GM23338 (cell line): ENCODE measurements around the gene BDH1. TPM values are rescaled to one million over a fixed set of nuclear protein-coding genes. Genes with fewer than 3 reads are reported as not detected.

Experiments
- ATAC-seq: fragments of 200-7000 bp; cut with Tn5 transposase; 3 replicates; pipeline ENCODE4 v1.9.1; 2020
- DNase-seq: peaks from one replicate; pipeline ENCODE4 v3.0.0-alpha.2; 2015; ENCODE audit warnings: low spot score
- H2AFZ ChIP-seq: fragments of 200-600 bp; sonication (generic); 2 replicates; pipeline ENCODE4 v1.8.0; 2016; ENCODE audit warnings: antibody characterized with exemption, mild to moderate bottlenecking, moderate library complexity
- H3F3A ChIP-seq: fragments of 200-600 bp; sonication (generic); replicated peaks from 2 replicates; pipeline ENCODE4 v1.8.0; 2017; ENCODE audit warnings: antibody characterized with exemption, mixed run types, low read depth
- H3K27ac ChIP-seq: fragments of 200-600 bp; sonication (generic); 2 replicates; pipeline ENCODE4 v1.6.1; 2016; ENCODE audit warnings: low read depth
- H3K27me3 ChIP-seq: fragments of 200-600 bp; sonication (generic); 2 replicates; pipeline ENCODE4 v1.8.0; 2016; ENCODE audit warnings: mild to moderate bottlenecking, mixed run types, moderate library complexity; ENCODE audit not compliant: insufficient read depth
- H3K36me3 ChIP-seq: fragments of 200-600 bp; sonication (generic); 2 replicates; pipeline ENCODE4 v1.8.0; 2016; ENCODE audit warnings: mild to moderate bottlenecking; ENCODE audit not compliant: insufficient read depth
- H3K4me1 ChIP-seq: fragments of 200-600 bp; sonication (generic); 2 replicates; pipeline ENCODE4 v1.8.0; 2016; ENCODE audit warnings: mild to moderate bottlenecking, moderate library complexity; ENCODE audit not compliant: insufficient read depth
- H3K4me2 ChIP-seq: fragments of 200-600 bp; sonication (generic); 2 replicates; pipeline ENCODE4 v1.7.1; 2017; ENCODE audit warnings: mixed run types
- H3K4me3 ChIP-seq: fragments of 200-600 bp; sonication (generic); 2 replicates; pipeline ENCODE4 v1.6.1; 2016; ENCODE audit warnings: mixed run types
- H3K79me2 ChIP-seq: fragments of 200-600 bp; sonication (generic); replicated peaks from 2 replicates; pipeline ENCODE4 v1.8.0; 2017; ENCODE audit warnings: mild to moderate bottlenecking; ENCODE audit not compliant: insufficient read depth
- H3K9me2 ChIP-seq: fragments of 200-600 bp; sonication (generic); 2 replicates; pipeline ENCODE4 v1.8.0; 2017; ENCODE audit not compliant: insufficient read depth
- H4K20me1 ChIP-seq: fragments of 200-600 bp; sonication (generic); replicated peaks from 2 replicates; pipeline ENCODE4 v1.8.0; 2017; ENCODE audit warnings: mild to moderate bottlenecking; ENCODE audit not compliant: insufficient read depth
- H3K27ac Mint-ChIP-seq: 2 replicates; pipeline ENCODE4 v1.8.0; 2020; ENCODE audit warnings: inconsistent platforms, mild to moderate bottlenecking, moderate library complexity, mixed read lengths
- H3K27me3 Mint-ChIP-seq: 3 replicates; pipeline ENCODE4 v1.8.0; 2022; ENCODE audit warnings: low read depth, mild to moderate bottlenecking, moderate library complexity, mixed read lengths, inconsistent platforms; ENCODE audit not compliant: insufficient read depth, poor library complexity
- H3K36me3 Mint-ChIP-seq: 3 replicates; pipeline ENCODE4 v1.8.0; 2021; ENCODE audit warnings: low read depth, mild to moderate bottlenecking, inconsistent platforms, moderate library complexity, mixed read lengths
- H3K4me1 Mint-ChIP-seq: 3 replicates; pipeline ENCODE4 v1.8.0; 2020; ENCODE audit warnings: mild to moderate bottlenecking, inconsistent platforms, mixed read lengths
- H3K4me3 Mint-ChIP-seq: 3 replicates; pipeline ENCODE4 v1.8.0; 2021; ENCODE audit warnings: moderate library complexity, mild to moderate bottlenecking, inconsistent platforms, mixed read lengths
- H3K9me3 Mint-ChIP-seq: 3 replicates; pipeline ENCODE4 v1.8.0; 2020; ENCODE audit warnings: moderate library complexity, mild to moderate bottlenecking, inconsistent platforms, mixed read lengths
- CREB1 ChIP-seq: fragments of 250-450 bp; sonication (Bioruptor Pico); IDR thresholded peaks from 2 replicates; pipeline ENCODE4 v1.5.0; 2020; ENCODE audit warnings: low read depth, mild to moderate bottlenecking, moderate library complexity
- ETS1 ChIP-seq: IDR thresholded peaks from 2 replicates; pipeline ENCODE4 v1.6.1; 2016; ENCODE audit warnings: antibody characterized with exemption
- EZH2 ChIP-seq: fragments of 200-600 bp; sonication (generic); IDR thresholded peaks from one replicate; pipeline ENCODE4 v1.8.0; 2017; ENCODE audit warnings: antibody characterized with exemption, mild to moderate bottlenecking, low read depth; ENCODE audit not compliant: unreplicated experiment
- EZH2phosphoT487 ChIP-seq: fragments of 200-600 bp; sonication (generic); IDR thresholded peaks from one replicate; pipeline ENCODE4 v1.8.1; 2018; ENCODE audit warnings: antibody characterized with exemption; ENCODE audit not compliant: unreplicated experiment
- JUNB ChIP-seq: IDR thresholded peaks from one replicate; pipeline ENCODE4 v1.6.1; 2016; ENCODE audit warnings: antibody characterized with exemption; ENCODE audit not compliant: unreplicated experiment
- NANOG ChIP-seq: IDR thresholded peaks from 2 replicates; pipeline ENCODE4 v1.6.1; 2016; ENCODE audit warnings: antibody characterized with exemption, borderline replicate concordance
- POLR2AphosphoS5 ChIP-seq: IDR thresholded peaks from 2 replicates; pipeline ENCODE4 v1.6.1; 2016; ENCODE audit warnings: antibody characterized with exemption, low read depth
- REST ChIP-seq: IDR thresholded peaks from one replicate; pipeline ENCODE4 v1.6.1; 2018; ENCODE audit warnings: antibody characterized with exemption; ENCODE audit not compliant: unreplicated experiment
- STAT1 ChIP-seq: IDR thresholded peaks from one replicate; pipeline ENCODE4 v1.6.1; 2016; ENCODE audit warnings: antibody characterized with exemption; ENCODE audit not compliant: unreplicated experiment
- ZNF114 ChIP-seq: fragments of 250-450 bp; sonication (Bioruptor Pico); IDR thresholded peaks from 2 replicates; pipeline ENCODE4 v1.5.0; 2020; ENCODE audit warnings: mild to moderate bottlenecking, moderate library complexity
- ZNF331 ChIP-seq: fragments of 250-450 bp; sonication (Bioruptor Pico); IDR thresholded peaks from 2 replicates; pipeline ENCODE4 v1.5.0; 2020; ENCODE audit warnings: low read depth, mild to moderate bottlenecking, moderate library complexity
- polyA plus RNA-seq: library from polyadenylated mRNA; unstranded; fragments of >200 nt; fragmentation: Nextera tagmentation; extraction: Ambion mirVana; gene quantifications from 2 replicates; pipeline ENCODE4 v1.2.1, GENCODE V29; 2016
- total RNA-seq: library from RNA; depleted of rRNA; stranded (reverse); fragments of >200 nt; shearing (Covaris generic); gene quantifications from 2 replicates; pipeline ENCODE4 v1.2.3, GENCODE V29; 2014
- TF ChIP-seq, protein P1 (sequence below), 2 experiments: fragments of 200-600 bp in 1 of 2; sonication (generic) in 1 of 2; conservative IDR thresholded peaks; 2 replicates each; pipeline versions ENCODE4 v1.5.1 to v1.6.1; 2016 to 2017; ENCODE audit warnings: antibody characterized with exemption in 2 of 2, low read depth in 2 of 2, mild to moderate bottlenecking in 2 of 2, moderate library complexity in 1 of 2
- TF ChIP-seq, protein P2 (sequence below): fragments of 250-450 bp; sonication (Bioruptor Pico); IDR thresholded peaks from 2 replicates; pipeline ENCODE4 v1.5.0; 2020; ENCODE audit warnings: mild to moderate bottlenecking, moderate library complexity

The BDH1 gene
- total and polyA plus RNA-seq, 2 experiments from 2014 or later: 18.1 to 19.3 TPM

GRCh38 chr3:197499427-197499826, 56.3 kb downstream of the BDH1 start:
- ATAC-seq: no peak
- H3K36me3 Mint-ChIP-seq: peaks cover 8% of the 10 kb centered on the region
- no peak overlapping the region; the same call in 1 of the 2 replicates for H3K27ac Mint-ChIP-seq
- Histone ChIP-seq H3K4me2 (no peak overlapping the region), H3K4me1 (no peaks in the 10 kb centered on the region), H3K27ac (no peak overlapping the region), H2AFZ (no peak overlapping the region), H3K79me2 (no peaks in the 10 kb centered on the region), H3K9me2 (0 out of 2 replicates have a peak, but pooled peaks cover 2% of the 10 kb centered on the region), H3K27me3 (no peaks in the 10 kb centered on the region), H3F3A (0 out of 2 replicates have a peak, but pooled peaks cover 4% of the 10 kb centered on the region), H4K20me1 (no peaks in the 10 kb centered on the region), H3K4me3 (no peak overlapping the region), H3K36me3 (no peaks in the 10 kb centered on the region)
- H3K4me1 Mint-ChIP-seq: no peaks in the 10 kb centered on the region; the same call in 2 of the 3 replicates
- no peak overlapping the region for H3K4me3 Mint-ChIP-seq
- H3K9me3 Mint-ChIP-seq: peaks cover 15% of the 10 kb centered on the region
- peaks cover 4% of the 10 kb centered on the region for H3K27me3 Mint-ChIP-seq
- TF ChIP-seq REST (no peak), ETS1 (no peak), NANOG (no peak), ZNF331 (CRISPR knock-in tag) (no peak), ZNF114 (CRISPR knock-in tag) (no peak), STAT1 (no peak), EZH2phosphoT487 (no peak), CREB1 (CRISPR knock-in tag) (no peak), EZH2 (no peak), JUNB (no peak), POLR2AphosphoS5 (no peak)
- TF ChIP-seq, protein P1, sequence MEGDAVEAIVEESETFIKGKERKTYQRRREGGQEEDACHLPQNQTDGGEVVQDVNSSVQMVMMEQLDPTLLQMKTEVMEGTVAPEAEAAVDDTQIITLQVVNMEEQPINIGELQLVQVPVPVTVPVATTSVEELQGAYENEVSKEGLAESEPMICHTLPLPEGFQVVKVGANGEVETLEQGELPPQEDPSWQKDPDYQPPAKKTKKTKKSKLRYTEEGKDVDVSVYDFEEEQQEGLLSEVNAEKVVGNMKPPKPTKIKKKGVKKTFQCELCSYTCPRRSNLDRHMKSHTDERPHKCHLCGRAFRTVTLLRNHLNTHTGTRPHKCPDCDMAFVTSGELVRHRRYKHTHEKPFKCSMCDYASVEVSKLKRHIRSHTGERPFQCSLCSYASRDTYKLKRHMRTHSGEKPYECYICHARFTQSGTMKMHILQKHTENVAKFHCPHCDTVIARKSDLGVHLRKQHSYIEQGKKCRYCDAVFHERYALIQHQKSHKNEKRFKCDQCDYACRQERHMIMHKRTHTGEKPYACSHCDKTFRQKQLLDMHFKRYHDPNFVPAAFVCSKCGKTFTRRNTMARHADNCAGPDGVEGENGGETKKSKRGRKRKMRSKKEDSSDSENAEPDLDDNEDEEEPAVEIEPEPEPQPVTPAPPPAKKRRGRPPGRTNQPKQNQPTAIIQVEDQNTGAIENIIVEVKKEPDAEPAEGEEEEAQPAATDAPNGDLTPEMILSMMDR (conservative IDR thresholded peaks at IDR 0.05; ENCODE audit: low read depth in 2 of 2): no peak
- TF ChIP-seq, protein P2, sequence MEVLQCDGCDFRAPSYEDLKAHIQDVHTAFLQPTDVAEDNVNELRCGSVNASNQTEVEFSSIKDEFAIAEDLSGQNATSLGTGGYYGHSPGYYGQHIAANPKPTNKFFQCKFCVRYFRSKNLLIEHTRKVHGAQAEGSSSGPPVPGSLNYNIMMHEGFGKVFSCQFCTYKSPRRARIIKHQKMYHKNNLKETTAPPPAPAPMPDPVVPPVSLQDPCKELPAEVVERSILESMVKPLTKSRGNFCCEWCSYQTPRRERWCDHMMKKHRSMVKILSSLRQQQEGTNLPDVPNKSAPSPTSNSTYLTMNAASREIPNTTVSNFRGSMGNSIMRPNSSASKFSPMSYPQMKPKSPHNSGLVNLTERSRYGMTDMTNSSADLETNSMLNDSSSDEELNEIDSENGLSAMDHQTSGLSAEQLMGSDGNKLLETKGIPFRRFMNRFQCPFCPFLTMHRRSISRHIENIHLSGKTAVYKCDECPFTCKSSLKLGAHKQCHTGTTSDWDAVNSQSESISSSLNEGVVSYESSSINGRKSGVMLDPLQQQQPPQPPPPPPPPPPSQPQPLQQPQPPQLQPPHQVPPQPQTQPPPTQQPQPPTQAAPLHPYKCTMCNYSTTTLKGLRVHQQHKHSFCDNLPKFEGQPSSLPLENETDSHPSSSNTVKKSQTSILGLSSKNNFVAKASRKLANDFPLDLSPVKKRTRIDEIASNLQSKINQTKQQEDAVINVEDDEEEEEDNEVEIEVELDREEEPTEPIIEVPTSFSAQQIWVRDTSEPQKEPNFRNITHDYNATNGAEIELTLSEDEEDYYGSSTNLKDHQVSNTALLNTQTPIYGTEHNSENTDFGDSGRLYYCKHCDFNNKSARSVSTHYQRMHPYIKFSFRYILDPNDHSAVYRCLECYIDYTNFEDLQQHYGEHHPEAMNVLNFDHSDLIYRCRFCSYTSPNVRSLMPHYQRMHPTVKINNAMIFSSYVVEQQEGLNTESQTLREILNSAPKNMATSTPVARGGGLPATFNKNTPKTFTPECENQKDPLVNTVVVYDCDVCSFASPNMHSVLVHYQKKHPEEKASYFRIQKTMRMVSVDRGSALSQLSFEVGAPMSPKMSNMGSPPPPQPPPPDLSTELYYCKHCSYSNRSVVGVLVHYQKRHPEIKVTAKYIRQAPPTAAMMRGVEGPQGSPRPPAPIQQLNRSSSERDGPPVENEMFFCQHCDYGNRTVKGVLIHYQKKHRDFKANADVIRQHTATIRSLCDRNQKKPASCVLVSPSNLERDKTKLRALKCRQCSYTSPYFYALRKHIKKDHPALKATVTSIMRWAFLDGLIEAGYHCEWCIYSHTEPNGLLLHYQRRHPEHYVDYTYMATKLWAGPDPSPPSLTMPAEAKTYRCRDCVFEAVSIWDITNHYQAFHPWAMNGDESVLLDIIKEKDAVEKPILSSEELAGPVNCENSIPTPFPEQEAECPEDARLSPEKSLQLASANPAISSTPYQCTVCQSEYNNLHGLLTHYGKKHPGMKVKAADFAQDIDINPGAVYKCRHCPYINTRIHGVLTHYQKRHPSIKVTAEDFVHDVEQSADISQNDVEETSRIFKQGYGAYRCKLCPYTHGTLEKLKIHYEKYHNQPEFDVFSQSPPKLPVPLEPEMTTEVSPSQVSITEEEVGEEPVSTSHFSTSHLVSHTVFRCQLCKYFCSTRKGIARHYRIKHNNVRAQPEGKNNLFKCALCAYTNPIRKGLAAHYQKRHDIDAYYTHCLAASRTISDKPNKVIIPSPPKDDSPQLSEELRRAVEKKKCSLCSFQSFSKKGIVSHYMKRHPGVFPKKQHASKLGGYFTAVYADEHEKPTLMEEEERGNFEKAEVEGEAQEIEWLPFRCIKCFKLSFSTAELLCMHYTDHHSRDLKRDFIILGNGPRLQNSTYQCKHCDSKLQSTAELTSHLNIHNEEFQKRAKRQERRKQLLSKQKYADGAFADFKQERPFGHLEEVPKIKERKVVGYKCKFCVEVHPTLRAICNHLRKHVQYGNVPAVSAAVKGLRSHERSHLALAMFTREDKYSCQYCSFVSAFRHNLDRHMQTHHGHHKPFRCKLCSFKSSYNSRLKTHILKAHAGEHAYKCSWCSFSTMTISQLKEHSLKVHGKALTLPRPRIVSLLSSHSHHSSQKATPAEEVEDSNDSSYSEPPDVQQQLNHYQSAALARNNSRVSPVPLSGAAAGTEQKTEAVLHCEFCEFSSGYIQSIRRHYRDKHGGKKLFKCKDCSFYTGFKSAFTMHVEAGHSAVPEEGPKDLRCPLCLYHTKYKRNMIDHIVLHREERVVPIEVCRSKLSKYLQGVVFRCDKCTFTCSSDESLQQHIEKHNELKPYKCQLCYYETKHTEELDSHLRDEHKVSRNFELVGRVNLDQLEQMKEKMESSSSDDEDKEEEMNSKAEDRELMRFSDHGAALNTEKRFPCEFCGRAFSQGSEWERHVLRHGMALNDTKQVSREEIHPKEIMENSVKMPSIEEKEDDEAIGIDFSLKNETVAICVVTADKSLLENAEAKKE (CRISPR knock-in tag): no peak
- DNase-seq: no peak
